ENCODE results near the gene HDAC9.

Gene HDAC9

GRCh38 chr7:18788026-18788425 is 292.5 kb downstream of the HDAC9 start:
- no peak for DNase-seq (ENCODE audit: low read depth)

GRCh38 chr7:18792871-18793595 is 297.5 kb downstream of the HDAC9 start:
- DNase-seq (ENCODE audit: low read depth): no peak

DNA sequence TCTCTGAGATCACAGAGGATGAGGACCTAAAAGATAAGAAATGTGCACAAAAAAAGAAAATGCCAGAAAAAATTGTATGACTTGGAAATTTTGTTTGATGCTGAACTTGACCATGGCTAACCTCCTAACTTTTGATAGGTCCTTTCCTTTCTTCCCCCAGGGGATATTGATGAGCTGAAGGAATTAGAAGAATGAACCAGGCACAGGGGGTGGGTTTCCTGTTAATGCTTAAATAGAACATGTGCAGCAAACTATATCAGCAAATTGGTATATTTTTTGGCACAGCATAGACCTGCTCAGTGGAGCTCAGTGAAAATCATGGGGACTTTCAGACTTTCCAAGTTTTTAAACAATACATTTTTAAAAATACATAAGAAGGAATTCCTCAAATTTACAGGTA is 300.7 kb downstream of the HDAC9 start:
- DNase-seq (ENCODE audit: low read depth): no peak

DNA sequence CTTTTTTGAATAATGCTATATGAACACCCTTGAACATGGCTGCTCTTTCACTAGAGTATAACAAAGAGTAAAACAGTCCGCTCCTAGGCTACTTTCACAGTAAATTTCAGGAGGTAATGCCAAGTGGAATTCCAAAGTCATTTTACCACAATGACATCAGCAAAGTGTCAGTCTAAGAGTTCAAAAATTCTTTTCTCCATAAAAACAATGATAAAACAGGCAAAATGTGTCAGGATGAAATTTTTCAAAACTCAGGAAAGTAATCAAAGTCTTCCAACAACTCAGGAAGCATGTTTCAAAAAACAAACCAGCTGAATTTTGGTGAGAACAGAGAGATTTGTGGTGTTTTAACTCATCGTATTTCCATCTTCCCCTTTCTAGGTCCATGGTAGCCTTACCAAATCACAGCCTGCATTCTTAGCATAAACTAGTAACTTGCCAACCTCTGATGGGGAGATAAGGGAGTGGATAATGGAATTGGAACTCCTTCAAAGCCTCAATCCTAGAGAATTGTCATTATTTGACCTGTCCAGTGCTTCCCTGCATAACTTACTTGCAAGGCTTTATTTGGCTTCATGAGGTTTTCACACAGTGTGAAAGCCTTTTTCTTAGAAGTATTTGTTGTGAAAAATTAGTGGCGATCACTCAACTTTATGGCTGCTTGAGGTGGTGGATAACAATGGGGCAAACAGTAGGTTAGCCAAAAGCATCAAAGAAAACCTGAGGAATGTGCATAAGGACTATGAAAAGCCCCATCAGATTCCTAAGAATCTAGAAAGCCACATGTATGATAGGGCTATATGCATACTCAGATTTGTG is 302.7 kb downstream of the HDAC9 start:
- DNase-seq (ENCODE audit: low read depth): no peak

DNA sequence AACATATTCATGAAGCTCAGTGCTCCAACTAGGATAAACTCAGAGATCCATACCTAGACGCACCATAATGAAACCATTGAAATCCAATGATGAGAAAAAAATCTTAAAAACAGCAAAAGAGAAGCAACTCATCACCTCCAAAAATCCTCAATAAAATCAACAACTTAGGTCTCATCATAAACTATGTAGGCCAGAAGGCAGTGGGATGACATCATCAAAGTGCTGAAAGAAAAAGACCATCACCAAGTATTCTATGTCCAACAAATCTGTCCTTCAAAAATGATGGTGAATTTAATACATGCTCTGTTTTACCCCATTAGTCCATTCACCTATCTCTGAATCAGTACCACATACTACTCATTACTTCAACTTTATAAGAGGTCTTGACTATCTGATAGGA is 304.4 kb downstream of the HDAC9 start:
- no peak for DNase-seq (ENCODE audit: low read depth)

DNA sequence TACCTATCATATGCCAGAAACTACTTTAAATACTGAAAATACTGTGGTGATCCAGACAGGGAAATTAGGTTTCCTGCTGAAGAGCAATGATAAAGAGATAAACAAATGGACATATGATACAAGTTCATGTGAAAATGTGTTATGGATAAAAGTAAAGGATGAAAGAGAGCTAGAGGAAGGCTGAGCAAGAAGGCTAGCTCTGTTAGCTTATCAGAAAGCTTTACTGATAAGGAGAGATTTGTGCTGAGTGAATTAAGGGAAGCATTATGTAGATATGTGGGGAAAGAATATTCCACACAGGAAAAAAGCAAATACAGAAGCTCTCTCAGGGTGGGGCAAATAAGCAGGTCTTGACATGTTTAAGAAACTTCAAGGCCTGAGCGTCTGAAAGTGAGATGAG is 308.4 kb downstream of the HDAC9 start:
- DNase-seq (ENCODE audit: low read depth): no peak

- no peak for DNase-seq (ENCODE audit: low read depth)
Measured at GRCh38 chr7:18806177-18806576, 310.6 kb downstream of the HDAC9 start.

- no peak for DNase-seq (ENCODE audit: low read depth)
Measured at GRCh38 chr7:18808026-18808425, 312.5 kb downstream of the HDAC9 start.

DNA sequence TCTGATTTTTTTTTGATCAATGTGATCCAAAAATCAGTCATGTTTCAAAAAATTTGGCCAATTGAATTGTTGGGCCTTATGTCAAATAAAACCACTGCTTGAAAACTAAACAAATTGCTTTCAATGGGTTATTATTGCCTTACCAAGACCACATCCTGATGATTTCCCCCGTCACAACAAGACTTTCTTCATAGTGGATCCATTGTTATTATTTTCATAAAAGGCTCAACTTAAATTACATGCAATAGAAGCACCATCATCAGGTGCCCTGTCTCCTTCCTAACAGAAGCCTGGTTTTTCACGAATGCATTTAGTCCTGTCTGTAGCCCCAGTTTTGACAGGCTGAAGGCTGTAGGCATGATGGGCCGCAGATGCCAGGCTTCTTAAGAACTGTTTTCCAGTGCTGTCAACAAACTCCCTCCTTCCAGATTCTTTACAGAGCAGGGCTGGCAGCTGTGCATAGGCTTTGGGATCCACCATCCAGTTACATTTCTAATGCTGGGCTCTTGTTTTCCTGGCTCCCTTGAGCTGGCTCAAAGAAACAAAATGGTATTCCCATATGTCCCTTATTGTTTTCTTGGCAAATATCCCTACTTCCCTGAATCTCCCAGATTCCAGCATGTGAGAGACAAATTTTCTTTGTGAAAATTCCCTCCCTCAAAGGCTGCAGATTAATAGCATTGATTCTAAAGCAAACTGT is 319.9 kb downstream of the HDAC9 start:
- DNase-seq (ENCODE audit: low read depth): no peak

DNA sequence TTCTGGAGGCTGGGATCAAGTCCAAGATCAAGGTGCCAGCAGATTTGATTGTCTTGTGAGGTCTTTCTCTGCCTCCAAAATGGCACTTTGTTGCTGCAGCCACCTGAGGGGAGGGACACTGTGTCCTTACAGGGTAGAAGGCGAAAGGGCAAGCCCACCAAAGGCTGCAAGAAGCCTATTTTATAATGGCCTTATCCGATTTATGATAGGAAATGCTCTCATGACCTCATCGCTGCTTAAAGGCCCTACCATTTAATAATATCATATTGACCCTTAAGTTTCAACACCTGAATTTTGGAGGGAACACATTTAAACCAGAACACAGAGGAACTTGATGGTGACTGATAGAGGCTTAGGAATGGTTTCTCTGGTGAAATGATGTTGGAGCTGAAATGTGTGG is 325.4 kb downstream of the HDAC9 start:
- no peak for DNase-seq (ENCODE audit: low read depth)

- no peak for DNase-seq (ENCODE audit: low read depth)
Measured at GRCh38 chr7:18821554-18821953, 326.0 kb downstream of the HDAC9 start.

DNA sequence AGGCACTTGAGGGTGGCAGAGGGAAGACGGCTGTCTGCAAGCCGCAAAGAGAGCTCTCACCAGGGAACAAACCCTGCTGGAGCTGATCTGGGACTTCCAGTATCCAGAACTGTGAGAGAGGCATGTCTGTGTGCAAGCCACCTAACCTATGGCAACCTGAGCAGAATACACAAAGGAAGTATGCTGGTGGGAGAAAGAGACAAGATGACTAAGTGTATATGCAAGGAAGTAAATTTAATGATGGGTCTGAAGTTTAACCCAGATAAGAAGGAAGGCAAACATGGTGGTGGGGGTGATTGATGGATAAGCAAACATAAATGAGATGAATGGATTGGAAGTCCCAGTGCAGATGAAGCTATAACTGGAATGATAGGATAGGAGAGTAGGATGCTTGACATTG is 328.6 kb downstream of the HDAC9 start:
- DNase-seq (ENCODE audit: low read depth): no peak

DNA sequence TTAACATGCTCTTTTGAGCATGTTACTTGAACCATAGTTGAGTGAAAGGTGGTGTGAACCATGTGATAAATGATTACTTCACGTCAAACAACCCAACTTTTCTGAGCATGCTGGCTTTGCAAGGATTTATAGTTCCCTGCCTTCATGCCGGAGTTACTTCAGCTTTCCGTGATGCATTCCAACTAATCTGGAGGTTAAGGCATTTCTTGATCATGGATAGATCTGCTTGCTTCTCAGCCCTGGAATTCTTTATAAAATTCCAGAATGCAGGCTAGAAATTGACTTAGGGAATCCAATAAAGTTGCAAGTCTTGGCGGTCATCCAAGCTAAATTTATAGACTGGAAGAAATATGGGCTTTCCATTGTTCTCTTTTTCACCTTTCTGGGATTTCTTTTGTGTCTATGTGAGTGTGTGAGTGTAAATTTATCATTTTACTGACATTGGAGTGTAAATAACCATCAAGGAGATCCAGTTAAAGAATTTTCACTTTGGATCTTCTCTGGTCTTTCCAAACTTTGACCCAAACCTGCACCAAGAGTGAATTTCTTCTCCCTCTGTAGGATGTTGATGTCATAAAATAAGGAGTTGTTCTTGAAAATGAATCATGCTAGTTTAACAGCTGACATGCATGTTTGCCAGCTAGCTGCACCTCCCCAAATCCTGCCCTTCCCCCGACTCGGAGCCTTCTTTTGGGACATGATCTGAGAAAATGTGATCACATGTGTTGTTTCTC is 332.9 kb downstream of the HDAC9 start:
- no peak for DNase-seq (ENCODE audit: low read depth)

DNA sequence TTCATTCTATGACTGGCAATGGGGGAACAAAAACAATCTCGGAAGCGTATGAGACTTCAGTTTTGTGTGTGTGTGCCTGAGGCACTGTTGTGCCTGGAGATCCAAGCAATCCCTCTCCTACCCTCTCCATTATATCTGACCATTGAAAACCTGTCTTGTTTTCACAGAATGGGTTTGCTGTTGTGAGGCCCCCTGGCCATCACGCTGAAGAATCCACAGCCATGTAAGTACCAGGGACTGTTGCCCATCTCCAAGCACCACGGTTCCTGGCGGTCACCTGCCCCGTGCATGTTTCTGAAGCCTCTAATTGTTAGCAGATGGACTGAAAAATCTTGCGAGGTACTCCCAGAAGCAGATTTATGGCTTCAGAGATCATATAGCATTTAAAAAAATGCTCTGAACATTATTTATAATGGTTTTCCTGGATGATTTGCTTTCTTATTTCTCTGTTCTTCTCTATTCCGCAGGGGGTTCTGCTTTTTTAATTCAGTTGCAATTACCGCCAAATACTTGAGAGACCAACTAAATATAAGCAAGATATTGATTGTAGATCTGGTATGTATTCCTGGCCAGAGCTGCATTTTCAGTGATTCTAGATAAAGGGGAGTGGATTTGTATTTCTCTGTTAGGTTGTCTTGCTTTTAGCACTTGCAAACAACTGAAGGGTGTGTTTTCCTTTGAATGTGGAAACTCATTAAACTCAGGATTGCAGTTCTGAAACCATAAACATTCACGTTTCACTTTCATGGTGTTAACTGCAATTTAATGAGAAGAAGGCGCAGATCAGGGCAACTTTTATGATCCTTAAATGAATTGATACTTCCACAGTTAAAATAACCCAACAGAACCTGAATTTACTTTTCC is 333.7 kb downstream of the HDAC9 start:
- DNase-seq (ENCODE audit: low read depth): no peak

- no peak for DNase-seq (ENCODE audit: low read depth)
Measured at GRCh38 chr7:18829858-18830285, 334.3 kb downstream of the HDAC9 start.

DNA sequence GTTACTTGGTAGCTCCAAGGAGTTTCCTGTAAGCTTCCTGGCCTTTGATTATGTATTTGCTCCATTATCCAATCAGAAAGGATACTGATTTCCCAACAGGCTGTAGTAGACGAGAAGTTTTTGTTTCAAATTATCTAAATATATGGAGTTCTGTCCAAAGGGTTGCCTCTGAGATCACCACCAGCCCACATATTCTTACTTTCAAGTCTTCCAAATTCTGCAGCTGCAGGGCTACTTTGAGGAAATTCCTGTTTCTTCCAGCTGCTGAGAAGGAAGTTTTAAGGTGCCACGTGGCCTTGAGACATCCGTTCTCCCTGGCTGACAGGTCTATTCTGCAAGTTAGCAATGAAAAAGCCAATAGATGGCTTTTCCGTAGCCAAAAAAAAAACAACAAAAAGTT is 335.9 kb downstream of the HDAC9 start:
- DNase-seq (ENCODE audit: low read depth): no peak

- DNase-seq (ENCODE audit: low read depth): no peak
Measured at GRCh38 chr7:18831943-18832342, 336.4 kb downstream of the HDAC9 start.

GRCh38 chr7:18834577-18834976 is 339.0 kb downstream of the HDAC9 start:
- DNase-seq (ENCODE audit: low read depth): no peak

GRCh38 chr7:18835001-18835690 is 339.6 kb downstream of the HDAC9 start:
- DNase-seq (ENCODE audit: low read depth): no peak

DNA sequence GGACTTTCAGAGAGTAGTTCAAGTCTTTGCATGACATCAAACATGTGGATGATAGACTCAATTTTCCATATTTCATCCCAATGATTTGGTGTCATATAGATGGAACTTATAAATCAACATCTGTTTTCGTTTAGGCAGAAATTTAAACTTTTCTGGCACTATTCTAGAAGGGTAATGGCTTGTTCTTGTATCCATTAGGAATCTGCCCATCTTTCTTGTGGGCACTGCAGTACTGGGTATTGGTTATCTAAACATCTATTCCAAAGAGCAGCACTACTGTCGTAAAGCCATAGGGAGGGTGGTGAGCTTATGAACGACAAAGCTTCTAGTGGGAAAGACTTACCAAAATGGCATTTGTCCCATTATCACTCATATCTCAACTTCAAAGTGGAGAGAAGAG is 348.4 kb downstream of the HDAC9 start:
- DNase-seq (ENCODE audit: low read depth): no peak

GRCh38 chr7:18844735-18845134 is 349.2 kb downstream of the HDAC9 start:
- DNase-seq (ENCODE audit: low read depth): no peak
